KOPT-K1 (cell line): ENCODE results near the gene KIF5C.

Experiments
- H3K27ac ChIP-seq: fragments of 200-600 bp; sonication (generic); 2 replicates; pipeline ENCODE4 v1.5.1; 2016; ENCODE audit warnings: antibody characterized with exemption, mild to moderate bottlenecking, low read depth, low read length; ENCODE audit not compliant: poor library complexity, severe bottlenecking
- H3K36me3 ChIP-seq: fragments of 200-600 bp; sonication (generic); 2 replicates; pipeline ENCODE4 v1.5.1; 2017; ENCODE audit warnings: antibody characterized with exemption, mild to moderate bottlenecking, low read length, moderate library complexity; ENCODE audit not compliant: insufficient read depth
- H3K9me3 ChIP-seq: fragments of 200-600 bp; sonication (generic); 2 replicates; pipeline ENCODE4 v1.5.1; 2017; ENCODE audit warnings: antibody characterized with exemption, low read length, mild to moderate bottlenecking; ENCODE audit not compliant: insufficient read depth, poor library complexity, severe bottlenecking

Gene KIF5C

DNA sequence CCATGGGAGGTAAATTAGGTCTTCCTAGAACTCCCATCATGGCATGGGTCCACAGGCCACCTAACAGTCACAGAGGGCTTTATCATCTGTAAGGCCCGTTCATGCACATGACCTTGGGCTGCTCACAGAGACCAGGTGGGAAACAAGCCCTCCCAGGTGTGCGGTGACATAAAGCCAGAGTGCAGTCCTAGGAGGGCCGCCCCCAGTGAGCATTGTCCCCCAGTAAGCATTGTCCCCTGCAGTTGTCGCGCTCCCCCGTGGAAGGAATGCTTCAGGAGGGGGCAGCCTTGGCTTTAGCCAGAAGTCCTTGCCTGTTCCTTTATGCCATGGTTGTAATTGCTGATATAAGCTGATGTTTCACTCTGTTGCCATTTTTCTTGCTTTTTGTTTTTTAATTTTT, 121.8 kb downstream of the KIF5C start:
- Histone ChIP-seq H3K9me3 (no peaks in the 10 kb centered on the region), H3K36me3 (no peaks in the 10 kb centered on the region), H3K27ac (no peak overlapping the region)

DNA sequence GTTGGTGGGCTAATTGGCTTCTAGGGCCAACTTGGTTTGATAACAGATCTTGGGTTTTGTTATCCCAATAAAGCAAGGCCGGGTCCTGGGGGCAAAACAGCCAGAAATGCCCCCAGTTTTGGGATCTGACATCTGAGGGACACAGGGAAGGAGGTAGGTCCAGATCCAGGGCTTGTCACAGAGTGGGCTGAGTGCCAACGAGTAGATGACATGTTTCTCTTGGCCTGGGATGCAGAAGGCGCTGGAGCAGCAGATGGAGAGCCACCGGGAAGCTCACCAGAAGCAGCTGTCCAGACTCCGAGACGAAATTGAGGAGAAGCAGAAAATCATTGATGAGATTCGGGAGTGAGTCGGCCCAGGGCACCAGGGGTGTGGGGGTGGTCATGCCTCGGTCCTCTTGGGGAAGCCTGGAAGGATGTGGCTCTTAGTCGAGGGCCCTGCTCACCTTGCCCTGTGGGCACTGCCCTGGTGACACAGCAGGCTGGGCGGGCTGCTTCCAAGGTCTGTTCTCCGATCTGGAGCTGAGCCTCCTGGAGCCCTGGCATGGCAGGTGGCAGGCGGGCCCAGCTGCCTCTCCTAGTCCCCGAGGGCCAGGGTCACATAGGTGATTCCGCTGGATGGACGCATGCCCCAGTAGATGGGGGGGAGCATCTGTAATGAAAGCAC, 123.3 kb downstream of the KIF5C start:
- H3K36me3 ChIP-seq: no peaks in the 10 kb centered on the region
- H3K27ac ChIP-seq: no peak overlapping the region
- no peaks in the 10 kb centered on the region for H3K9me3 ChIP-seq

DNA sequence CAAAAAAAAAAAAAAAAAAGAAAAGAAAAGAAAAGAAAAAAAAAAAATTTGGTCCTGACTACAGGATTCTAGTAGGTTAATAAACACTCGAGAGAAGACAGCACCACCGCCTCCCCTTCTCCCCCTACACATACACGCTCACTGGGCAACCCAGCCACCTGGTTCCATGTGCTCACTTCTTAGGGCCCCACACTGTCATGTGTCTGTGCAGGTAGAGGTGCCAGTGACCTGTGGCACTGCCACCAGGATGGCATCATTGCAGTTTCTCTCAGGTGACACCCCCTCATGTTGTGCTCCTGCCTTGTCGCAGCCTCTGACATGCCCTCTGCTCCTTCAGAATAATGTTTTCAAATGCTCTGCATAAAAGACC, 123.8 kb downstream of the KIF5C start:
- Histone ChIP-seq H3K36me3 (no peaks in the 10 kb centered on the region), H3K9me3 (no peaks in the 10 kb centered on the region), H3K27ac (no peak overlapping the region)

DNA sequence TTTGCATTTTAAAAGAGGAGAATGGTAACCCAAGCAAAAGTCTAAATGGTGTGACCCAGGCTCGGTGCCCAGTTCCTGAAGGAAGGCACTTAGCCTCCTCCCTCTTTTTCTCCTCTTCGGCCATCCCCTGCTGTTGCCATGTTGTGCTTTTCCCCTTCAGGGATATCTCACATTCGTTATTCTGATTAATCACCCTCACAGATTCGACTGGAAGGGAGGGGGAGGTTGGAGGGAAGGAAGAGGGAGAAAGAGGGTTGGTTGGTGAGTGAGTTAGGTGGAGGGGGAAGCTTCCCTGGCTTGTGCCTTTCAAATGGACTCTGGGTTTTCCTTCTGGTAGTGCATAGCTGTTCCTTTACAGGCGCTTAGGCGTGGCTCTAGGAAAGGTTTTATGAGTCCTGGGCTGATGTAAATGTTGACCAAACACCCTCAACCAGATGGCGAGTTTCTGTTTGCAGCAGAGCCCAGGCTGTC, 124.5 kb downstream of the KIF5C start:
- no peak overlapping the region for H3K27ac ChIP-seq
- no peaks in the 10 kb centered on the region for H3K36me3 ChIP-seq
- H3K9me3 ChIP-seq: no peaks in the 10 kb centered on the region

DNA sequence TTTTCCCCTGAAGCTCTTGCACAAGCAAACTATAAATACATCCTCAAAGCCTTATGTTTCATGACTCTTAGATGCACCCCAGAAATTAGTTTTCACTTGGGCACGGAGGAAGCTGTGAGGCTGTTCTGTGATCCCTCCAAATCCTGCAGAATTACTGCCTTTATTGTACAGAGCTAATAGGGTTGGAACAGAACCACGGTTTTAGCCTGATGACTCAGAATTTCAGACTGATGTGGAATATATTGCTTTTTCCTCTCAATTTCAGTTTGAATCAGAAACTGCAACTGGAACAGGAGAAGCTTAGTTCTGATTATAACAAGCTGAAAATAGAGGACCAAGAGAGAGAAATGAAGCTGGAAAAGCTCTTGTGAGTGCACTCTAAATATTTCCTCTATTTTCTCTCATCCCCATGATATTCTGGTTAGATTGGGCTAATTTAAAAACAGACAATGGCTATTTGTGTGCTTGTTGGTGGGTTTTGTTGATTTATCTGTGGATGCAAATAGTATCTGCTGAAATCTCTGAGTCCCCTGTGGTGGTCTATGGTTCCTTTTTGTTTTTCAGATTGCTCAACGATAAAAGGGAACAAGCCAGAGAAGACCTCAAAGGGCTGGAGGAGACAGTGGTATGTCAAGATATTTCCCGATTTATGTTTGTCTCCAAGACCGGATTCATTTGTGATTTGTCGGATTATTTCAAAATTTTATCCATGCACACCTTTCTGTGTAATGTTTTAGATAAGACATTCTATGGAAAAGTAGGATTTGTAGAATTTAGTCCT, 125.3 kb downstream of the KIF5C start:
- H3K9me3 ChIP-seq: no peaks in the 10 kb centered on the region

DNA sequence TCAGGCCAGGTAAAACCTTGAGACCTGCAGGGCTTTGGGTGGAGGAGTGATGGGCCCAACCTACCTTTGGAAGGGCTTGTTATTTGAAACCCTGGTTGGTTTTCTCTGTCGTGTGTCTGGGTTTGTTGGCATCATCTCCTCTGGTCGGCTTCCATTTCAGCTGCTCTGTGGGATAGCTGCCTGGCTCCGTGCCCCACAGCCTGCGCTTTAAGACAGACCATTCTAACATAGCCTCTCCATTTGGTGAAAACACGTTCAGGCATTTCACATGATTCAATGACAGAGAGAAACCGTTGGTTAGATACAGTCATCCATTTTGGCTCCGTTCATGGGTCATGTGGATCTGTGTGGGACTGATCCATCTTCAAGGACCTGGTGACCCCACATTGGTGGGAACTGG, 126.5 kb downstream of the KIF5C start:
- Histone ChIP-seq H3K9me3 (no peaks in the 10 kb centered on the region), H3K27ac (no peak overlapping the region), H3K36me3 (no peaks in the 10 kb centered on the region)

More for the DNA sequence above, 125.3 kb downstream of the KIF5C start:
- Histone ChIP-seq H3K36me3 (no peaks in the 10 kb centered on the region), H3K27ac (no peak overlapping the region)

DNA sequence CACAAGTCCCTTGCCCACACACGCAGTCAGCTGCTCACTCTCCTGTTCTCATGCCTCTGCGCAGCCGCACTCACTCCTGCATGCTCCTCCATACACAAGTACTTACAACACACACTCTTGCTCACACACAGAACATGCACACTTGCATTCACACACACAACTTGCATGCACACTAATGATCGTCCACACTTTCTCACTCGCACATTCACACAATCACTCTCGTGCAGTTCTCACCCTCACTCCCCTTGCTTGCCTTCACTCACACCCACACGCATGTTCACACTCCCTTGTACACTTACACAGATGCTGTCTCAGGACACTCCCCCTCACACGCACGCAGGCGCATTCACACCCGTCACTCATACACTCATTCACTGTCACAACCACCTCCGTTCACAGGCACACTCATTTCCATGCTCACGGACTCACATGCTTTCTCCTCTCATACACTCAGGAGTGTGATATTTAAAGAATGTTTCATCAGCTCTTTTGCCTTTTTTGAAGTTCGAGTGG, 127.4 kb downstream of the KIF5C start:
- Histone ChIP-seq H3K36me3 (no peaks in the 10 kb centered on the region), H3K9me3 (no peaks in the 10 kb centered on the region), H3K27ac (no peak overlapping the region)

DNA sequence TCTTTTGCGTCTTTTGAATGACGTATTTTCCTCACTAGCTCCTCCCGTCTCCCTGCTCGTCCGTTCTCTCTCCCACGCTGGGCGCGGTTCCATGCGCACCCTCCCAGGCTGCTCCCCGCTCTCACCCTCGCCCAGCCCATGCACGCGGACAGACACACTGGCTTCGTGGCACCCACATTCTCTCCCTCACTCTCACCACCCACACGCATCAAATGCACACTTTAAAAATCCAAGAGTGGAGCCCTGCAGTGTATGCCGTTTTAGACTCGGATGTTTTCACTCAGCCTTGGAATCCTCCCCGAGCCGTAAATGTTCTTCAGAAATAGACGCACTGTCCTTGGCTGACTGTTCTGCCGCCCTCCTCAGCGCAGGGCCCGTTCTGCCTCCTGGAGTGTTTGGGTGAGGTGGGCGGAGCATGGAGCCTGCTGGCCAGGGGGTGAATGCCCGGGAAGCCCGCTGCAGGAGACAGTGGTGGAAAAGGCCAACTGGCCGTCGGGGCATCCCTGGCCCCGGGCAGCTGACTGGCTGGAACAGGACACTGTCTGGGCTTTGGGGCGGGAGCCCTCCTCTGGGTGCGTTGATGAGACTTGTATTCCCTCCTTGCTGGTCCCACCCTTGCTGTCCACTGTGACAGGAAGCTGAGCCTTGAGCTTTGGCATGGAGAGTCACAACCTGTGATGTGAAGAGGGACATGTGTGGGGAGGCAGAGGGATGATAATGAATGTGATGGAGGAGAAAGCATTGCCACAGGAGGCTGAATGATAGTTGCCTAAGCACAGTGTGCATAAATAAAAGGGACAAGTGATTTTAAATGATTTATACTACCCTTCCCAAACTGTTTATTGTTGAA, 128.1 kb downstream of the KIF5C start:
- no peaks in the 10 kb centered on the region for H3K9me3 ChIP-seq
- H3K27ac ChIP-seq: no peak overlapping the region
- no peaks in the 10 kb centered on the region for H3K36me3 ChIP-seq

DNA sequence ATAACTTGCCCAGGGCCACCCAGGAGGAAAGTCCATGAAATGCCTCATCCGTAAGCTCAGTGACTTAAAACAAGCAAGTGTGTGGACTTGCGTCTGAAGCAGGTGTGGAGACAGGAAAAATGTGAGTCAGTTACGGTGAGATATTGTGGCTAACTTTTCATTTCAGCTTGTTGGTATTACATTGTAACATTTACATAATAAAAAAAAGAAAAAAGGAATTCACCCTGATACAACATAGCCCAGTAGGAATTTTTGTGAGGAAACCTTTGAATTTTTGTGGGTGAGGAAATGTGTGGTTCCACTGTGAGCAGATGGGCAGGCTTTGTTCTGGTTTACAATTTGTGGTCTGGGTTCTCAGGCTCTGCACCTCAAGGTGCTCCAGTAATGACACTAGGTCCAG, 129.8 kb downstream of the KIF5C start:
- Histone ChIP-seq H3K27ac (no peak overlapping the region), H3K9me3 (no peaks in the 10 kb centered on the region), H3K36me3 (no peaks in the 10 kb centered on the region)

DNA sequence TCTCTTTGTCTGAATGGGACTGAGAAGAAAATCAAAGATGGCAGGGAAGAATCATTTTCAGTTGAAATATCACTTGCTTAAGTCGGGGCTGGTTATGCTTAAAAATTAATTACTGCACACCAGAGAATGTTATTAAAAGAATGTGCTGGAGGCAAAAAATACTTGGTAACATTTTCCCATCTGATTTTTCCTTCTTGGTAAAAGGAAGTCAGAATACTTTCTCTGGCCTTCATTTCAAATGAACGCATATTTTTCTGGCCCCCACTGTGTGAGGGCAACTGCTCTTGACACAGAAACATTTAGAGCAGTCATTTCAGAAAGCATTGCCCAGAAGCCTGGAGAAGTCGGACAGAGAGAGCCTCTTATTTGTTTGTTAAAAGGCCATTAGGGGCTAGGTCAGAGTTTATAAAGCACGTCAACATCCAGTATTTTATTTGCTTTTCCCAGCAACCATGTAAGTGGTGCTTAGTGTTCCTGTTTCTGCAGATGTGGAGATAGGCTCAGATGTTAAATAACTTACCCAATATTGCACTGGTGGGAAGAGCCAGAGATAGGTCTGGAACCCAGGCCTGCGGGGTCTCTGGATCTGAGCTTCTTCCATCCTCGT, 130.5 kb downstream of the KIF5C start:
- Histone ChIP-seq H3K36me3 (no peaks in the 10 kb centered on the region), H3K9me3 (no peaks in the 10 kb centered on the region), H3K27ac (no peak overlapping the region)

DNA sequence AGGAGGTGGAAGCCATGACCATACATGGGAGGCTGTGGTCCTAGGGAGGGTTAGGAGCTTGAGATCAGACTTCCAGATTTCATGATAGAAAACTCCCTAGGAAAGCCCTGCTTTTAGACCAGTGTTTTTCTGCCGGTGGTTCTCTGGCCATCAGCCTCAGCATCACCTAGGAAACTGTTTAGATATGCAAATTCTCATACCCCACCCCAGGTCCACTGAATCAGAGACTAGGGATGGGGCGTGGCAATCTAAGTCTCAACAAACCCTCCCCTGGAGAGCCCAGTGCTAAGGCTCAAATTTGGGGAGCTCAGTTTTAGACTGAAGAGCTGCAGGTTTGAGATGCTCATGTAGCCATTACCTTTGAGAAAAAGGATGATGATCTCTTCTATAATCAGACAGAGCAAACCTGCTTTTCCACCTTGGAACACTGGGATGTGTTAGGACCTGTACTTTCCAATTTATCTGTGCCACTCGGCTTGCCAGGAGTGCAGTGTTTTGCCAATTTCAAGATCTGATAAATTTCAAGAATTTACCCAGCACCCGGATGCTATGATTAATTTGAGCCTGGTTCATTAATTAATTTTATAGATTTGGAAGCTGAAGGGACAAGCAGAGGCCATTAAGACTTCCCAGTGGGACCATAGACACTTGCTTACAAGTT, 132.0 kb downstream of the KIF5C start:
- no peak overlapping the region for H3K27ac ChIP-seq
- H3K9me3 ChIP-seq: no peaks in the 10 kb centered on the region
- no peaks in the 10 kb centered on the region for H3K36me3 ChIP-seq

DNA sequence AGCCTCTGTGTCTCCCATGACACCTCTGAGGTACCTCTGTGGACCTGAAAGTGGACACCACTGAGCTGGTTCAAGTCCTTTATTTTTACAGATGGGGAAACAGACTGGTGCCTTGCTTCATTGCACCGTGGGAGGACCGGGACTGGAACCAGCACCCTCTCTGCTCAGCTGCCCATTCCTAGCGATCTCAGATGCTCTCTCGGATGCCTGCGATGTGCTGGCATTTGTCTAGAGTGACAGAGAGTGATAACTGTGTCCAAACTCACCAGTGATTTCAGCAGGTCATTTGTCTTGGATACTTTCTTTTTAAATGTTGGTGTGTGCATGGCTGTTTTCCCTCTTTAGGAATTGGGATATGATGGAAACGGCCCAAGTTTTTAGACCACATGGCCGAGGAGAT, 133.4 kb downstream of the KIF5C start:
- H3K36me3 ChIP-seq: no peaks in the 10 kb centered on the region
- H3K27ac ChIP-seq: no peak overlapping the region
- no peaks in the 10 kb centered on the region for H3K9me3 ChIP-seq

DNA sequence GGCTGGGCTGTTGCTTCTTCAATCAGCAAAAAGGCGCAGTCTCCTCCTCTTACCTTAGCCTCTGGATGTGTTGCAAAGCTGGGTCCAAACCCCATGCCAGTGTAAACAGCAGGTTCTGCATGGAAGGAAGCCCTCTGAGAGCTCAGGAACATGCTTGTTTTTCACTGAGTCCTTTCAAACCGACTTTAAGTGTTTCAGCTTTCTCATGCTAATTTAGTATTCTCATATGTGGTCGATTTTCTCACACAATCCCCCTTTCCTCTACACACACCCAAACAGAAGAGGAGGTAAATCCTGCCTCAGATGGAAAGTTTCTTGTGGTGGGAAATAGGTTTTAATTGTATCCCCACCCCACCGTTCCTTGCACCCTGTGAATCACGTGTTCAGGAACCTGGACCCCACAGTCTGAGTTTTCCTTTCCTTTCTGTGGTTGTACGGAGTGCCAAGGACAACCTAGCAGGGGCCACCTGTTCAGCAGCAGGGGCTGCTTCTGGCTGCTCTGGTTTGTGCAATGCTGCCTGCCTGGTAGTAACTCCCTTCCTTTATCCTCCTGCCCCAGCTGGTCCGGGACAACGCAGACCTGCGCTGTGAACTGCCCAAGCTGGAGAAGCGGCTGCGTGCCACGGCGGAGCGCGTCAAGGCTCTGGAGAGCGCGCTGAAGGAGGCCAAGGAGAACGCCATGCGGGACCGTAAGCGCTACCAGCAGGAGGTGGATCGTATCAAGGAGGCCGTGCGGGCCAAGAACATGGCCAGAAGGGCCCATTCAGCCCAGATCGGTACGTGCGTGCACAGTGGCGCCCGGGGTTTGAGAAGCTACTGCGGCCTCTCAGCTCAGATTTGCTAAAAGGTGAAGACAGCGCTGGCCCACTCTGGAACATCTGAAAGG, 134.8 kb downstream of the KIF5C start:
- no peaks in the 10 kb centered on the region for H3K36me3 ChIP-seq
- H3K9me3 ChIP-seq: no peaks in the 10 kb centered on the region
- no peak overlapping the region for H3K27ac ChIP-seq

DNA sequence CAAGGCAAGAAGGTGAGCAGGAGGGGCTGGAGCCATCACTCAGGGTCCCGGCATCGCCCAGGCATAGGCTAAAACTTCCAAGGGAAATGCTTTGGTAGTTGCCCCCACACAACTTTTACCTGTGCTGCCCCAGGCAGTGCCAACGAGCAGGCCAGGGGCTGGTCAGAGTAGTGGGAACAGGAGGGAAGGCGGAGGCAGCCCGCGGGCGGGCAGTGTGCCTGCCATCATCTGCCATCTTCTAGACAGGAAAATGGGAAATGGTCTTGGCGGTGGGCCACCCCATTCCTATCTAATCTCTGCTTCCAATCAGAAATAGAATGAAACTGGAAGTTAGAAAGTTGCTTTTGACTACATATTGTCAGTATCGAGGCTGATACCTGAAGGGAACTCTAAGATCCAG, 137.5 kb downstream of the KIF5C start:
- H3K9me3 ChIP-seq: no peaks in the 10 kb centered on the region
- no peak overlapping the region for H3K27ac ChIP-seq
- H3K36me3 ChIP-seq: no peaks in the 10 kb centered on the region
